GM23338 (cell line): Measurements from ENCODE around the gene STK32C.

Experiments
- CREB1 ChIP-seq: fragments of 250-450 bp; sonication (Bioruptor Pico); IDR thresholded peaks from 2 replicates; pipeline ENCODE4 v1.5.0; 2020; ENCODE audit warnings: low read depth, mild to moderate bottlenecking, moderate library complexity
- EZH2 ChIP-seq: fragments of 200-600 bp; sonication (generic); IDR thresholded peaks from one replicate; pipeline ENCODE4 v1.8.0; 2017; ENCODE audit warnings: antibody characterized with exemption, mild to moderate bottlenecking, low read depth; ENCODE audit not compliant: unreplicated experiment
- EZH2phosphoT487 ChIP-seq: fragments of 200-600 bp; sonication (generic); IDR thresholded peaks from one replicate; pipeline ENCODE4 v1.8.1; 2018; ENCODE audit warnings: antibody characterized with exemption; ENCODE audit not compliant: unreplicated experiment
- JUNB ChIP-seq: IDR thresholded peaks from one replicate; pipeline ENCODE4 v1.6.1; 2016; ENCODE audit warnings: antibody characterized with exemption; ENCODE audit not compliant: unreplicated experiment
- POLR2AphosphoS5 ChIP-seq: IDR thresholded peaks from 2 replicates; pipeline ENCODE4 v1.6.1; 2016; ENCODE audit warnings: antibody characterized with exemption, low read depth
- STAT1 ChIP-seq: IDR thresholded peaks from one replicate; pipeline ENCODE4 v1.6.1; 2016; ENCODE audit warnings: antibody characterized with exemption; ENCODE audit not compliant: unreplicated experiment
- ZNF114 ChIP-seq: fragments of 250-450 bp; sonication (Bioruptor Pico); IDR thresholded peaks from 2 replicates; pipeline ENCODE4 v1.5.0; 2020; ENCODE audit warnings: mild to moderate bottlenecking, moderate library complexity
- TF ChIP-seq, protein P1 (sequence below), 2 experiments: fragments of 200-600 bp in 1 of 2; sonication (generic) in 1 of 2; conservative IDR thresholded peaks; 2 replicates each; pipeline versions ENCODE4 v1.5.1 to v1.6.1; 2016 to 2017; ENCODE audit warnings: antibody characterized with exemption in 2 of 2, low read depth in 2 of 2, mild to moderate bottlenecking in 2 of 2, moderate library complexity in 1 of 2
- TF ChIP-seq, protein P2 (sequence below): fragments of 250-450 bp; sonication (Bioruptor Pico); IDR thresholded peaks from 2 replicates; pipeline ENCODE4 v1.5.0; 2020; ENCODE audit warnings: mild to moderate bottlenecking, moderate library complexity
- TF ChIP-seq, protein P3 (sequence below): IDR thresholded peaks from one replicate; pipeline ENCODE4 v1.6.1; 2018; ENCODE audit warnings: antibody characterized with exemption; ENCODE audit not compliant: unreplicated experiment

DNA sequence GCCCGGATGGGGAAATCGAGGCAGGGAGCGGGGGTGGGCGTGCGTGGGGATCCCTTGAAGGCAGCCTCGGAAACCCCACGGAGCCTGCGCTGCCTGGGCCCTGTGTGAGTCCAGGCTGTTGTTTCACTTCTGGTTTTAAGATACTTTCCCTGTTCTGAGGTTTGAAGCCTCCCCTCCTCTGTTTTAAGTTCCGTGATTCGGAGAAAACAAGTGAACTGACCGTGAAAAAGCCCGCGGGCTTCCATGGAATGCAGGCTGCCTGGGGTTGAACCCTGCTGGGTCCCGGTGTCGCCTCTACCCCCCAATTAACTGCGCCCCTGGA is 24.6 kb upstream of the STK32C start:
- TF ChIP-seq, protein P1, sequence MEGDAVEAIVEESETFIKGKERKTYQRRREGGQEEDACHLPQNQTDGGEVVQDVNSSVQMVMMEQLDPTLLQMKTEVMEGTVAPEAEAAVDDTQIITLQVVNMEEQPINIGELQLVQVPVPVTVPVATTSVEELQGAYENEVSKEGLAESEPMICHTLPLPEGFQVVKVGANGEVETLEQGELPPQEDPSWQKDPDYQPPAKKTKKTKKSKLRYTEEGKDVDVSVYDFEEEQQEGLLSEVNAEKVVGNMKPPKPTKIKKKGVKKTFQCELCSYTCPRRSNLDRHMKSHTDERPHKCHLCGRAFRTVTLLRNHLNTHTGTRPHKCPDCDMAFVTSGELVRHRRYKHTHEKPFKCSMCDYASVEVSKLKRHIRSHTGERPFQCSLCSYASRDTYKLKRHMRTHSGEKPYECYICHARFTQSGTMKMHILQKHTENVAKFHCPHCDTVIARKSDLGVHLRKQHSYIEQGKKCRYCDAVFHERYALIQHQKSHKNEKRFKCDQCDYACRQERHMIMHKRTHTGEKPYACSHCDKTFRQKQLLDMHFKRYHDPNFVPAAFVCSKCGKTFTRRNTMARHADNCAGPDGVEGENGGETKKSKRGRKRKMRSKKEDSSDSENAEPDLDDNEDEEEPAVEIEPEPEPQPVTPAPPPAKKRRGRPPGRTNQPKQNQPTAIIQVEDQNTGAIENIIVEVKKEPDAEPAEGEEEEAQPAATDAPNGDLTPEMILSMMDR (conservative IDR thresholded peaks at IDR 0.05; ENCODE audit: low read depth in 2 of 2) = no peak
- TF ChIP-seq EZH2 = no peak
- TF ChIP-seq, protein P2, sequence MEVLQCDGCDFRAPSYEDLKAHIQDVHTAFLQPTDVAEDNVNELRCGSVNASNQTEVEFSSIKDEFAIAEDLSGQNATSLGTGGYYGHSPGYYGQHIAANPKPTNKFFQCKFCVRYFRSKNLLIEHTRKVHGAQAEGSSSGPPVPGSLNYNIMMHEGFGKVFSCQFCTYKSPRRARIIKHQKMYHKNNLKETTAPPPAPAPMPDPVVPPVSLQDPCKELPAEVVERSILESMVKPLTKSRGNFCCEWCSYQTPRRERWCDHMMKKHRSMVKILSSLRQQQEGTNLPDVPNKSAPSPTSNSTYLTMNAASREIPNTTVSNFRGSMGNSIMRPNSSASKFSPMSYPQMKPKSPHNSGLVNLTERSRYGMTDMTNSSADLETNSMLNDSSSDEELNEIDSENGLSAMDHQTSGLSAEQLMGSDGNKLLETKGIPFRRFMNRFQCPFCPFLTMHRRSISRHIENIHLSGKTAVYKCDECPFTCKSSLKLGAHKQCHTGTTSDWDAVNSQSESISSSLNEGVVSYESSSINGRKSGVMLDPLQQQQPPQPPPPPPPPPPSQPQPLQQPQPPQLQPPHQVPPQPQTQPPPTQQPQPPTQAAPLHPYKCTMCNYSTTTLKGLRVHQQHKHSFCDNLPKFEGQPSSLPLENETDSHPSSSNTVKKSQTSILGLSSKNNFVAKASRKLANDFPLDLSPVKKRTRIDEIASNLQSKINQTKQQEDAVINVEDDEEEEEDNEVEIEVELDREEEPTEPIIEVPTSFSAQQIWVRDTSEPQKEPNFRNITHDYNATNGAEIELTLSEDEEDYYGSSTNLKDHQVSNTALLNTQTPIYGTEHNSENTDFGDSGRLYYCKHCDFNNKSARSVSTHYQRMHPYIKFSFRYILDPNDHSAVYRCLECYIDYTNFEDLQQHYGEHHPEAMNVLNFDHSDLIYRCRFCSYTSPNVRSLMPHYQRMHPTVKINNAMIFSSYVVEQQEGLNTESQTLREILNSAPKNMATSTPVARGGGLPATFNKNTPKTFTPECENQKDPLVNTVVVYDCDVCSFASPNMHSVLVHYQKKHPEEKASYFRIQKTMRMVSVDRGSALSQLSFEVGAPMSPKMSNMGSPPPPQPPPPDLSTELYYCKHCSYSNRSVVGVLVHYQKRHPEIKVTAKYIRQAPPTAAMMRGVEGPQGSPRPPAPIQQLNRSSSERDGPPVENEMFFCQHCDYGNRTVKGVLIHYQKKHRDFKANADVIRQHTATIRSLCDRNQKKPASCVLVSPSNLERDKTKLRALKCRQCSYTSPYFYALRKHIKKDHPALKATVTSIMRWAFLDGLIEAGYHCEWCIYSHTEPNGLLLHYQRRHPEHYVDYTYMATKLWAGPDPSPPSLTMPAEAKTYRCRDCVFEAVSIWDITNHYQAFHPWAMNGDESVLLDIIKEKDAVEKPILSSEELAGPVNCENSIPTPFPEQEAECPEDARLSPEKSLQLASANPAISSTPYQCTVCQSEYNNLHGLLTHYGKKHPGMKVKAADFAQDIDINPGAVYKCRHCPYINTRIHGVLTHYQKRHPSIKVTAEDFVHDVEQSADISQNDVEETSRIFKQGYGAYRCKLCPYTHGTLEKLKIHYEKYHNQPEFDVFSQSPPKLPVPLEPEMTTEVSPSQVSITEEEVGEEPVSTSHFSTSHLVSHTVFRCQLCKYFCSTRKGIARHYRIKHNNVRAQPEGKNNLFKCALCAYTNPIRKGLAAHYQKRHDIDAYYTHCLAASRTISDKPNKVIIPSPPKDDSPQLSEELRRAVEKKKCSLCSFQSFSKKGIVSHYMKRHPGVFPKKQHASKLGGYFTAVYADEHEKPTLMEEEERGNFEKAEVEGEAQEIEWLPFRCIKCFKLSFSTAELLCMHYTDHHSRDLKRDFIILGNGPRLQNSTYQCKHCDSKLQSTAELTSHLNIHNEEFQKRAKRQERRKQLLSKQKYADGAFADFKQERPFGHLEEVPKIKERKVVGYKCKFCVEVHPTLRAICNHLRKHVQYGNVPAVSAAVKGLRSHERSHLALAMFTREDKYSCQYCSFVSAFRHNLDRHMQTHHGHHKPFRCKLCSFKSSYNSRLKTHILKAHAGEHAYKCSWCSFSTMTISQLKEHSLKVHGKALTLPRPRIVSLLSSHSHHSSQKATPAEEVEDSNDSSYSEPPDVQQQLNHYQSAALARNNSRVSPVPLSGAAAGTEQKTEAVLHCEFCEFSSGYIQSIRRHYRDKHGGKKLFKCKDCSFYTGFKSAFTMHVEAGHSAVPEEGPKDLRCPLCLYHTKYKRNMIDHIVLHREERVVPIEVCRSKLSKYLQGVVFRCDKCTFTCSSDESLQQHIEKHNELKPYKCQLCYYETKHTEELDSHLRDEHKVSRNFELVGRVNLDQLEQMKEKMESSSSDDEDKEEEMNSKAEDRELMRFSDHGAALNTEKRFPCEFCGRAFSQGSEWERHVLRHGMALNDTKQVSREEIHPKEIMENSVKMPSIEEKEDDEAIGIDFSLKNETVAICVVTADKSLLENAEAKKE (CRISPR knock-in tag) = no peak
- no peak for TF ChIP-seq ZNF114 (CRISPR knock-in tag)
- TF ChIP-seq POLR2AphosphoS5 = no peak
- TF ChIP-seq STAT1 = no peak
- TF ChIP-seq EZH2phosphoT487 = no peak
- TF ChIP-seq CREB1 (CRISPR knock-in tag) = no peak
- TF ChIP-seq, protein P3, sequence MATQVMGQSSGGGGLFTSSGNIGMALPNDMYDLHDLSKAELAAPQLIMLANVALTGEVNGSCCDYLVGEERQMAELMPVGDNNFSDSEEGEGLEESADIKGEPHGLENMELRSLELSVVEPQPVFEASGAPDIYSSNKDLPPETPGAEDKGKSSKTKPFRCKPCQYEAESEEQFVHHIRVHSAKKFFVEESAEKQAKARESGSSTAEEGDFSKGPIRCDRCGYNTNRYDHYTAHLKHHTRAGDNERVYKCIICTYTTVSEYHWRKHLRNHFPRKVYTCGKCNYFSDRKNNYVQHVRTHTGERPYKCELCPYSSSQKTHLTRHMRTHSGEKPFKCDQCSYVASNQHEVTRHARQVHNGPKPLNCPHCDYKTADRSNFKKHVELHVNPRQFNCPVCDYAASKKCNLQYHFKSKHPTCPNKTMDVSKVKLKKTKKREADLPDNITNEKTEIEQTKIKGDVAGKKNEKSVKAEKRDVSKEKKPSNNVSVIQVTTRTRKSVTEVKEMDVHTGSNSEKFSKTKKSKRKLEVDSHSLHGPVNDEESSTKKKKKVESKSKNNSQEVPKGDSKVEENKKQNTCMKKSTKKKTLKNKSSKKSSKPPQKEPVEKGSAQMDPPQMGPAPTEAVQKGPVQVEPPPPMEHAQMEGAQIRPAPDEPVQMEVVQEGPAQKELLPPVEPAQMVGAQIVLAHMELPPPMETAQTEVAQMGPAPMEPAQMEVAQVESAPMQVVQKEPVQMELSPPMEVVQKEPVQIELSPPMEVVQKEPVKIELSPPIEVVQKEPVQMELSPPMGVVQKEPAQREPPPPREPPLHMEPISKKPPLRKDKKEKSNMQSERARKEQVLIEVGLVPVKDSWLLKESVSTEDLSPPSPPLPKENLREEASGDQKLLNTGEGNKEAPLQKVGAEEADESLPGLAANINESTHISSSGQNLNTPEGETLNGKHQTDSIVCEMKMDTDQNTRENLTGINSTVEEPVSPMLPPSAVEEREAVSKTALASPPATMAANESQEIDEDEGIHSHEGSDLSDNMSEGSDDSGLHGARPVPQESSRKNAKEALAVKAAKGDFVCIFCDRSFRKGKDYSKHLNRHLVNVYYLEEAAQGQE = no peak
- no peak for TF ChIP-seq JUNB
